Pancreas (tissue), 10 donors: ENCODE results near the gene EDDM13. TPM values are rescaled to one million over a fixed set of nuclear protein-coding genes. Genes with fewer than 3 reads are reported as not detected.

Source experiments
- ATAC-seq, 4 donors: fragments of 200-7000 bp; cut with Tn5 transposase; one replicate each; pipeline versions ENCODE4 v1.8.0 to v1.9.1; 2020; ENCODE audit warnings: mild to moderate bottlenecking in 4 of 4, moderate library complexity in 4 of 4
- DNase-seq, 6 donors: peaks; one replicate each; pipeline ENCODE4 v3.0.0-alpha.2; 2020
- FAIRE-seq: peaks from 2 replicates; lab custom pipeline; 2012; peaks lifted over from hg19 to GRCh38; lab: Jason Lieb, UNC
- H3K27ac ChIP-seq, 4 donors: fragments of 200-600 bp; sonication (generic); 1 replicate in 3 of 4; 2 replicates in 1 of 4; pipeline versions ENCODE4 v1.5.0 to v1.8.0; 2020
- H3K27me3 ChIP-seq, 4 donors: fragments of 200-600 bp; one replicate each; pipeline ENCODE4 v1.8.0; 2021
- H3K36me3 ChIP-seq, 3 donors: fragments of 200-600 bp; sonication (generic) in 1 of 3; one replicate each; pipeline versions ENCODE4 v1.5.0 to v1.8.0; 2020 to 2021
- H3K4me1 ChIP-seq, 3 donors: fragments of 200-600 bp; one replicate each; pipeline ENCODE4 v1.8.0; 2021
- H3K4me3 ChIP-seq, 4 donors: fragments of 200-600 bp; sonication (generic) in 2 of 4; one replicate each; pipeline versions ENCODE4 v1.5.0 to v1.8.0; 2020 to 2021
- H3K9me3 ChIP-seq, 4 donors: fragments of 200-600 bp; one replicate each; pipeline ENCODE4 v1.8.0; 2021
- WGBS, 2 donors: extraction: QIAGEN DNeasy Blood & Tissue Kit; methylation state at CpG; one replicate each; pipeline ENCODE4 v1.1.7; 2013; 5-methylcytosine and 5-hydroxymethylcytosine counted together
- intact Hi-C, 3 donors: fragments of 100-400 bp; cut with DNase I; formaldehyde crosslinking; loops; one replicate each; pipeline versions ENCODE4 v1.11.1 to v1.14.2; 2022
- polyA plus RNA-seq, 2 donors: library from polyadenylated mRNA; stranded (reverse); fragments of 200-250 nt; gene quantifications; one replicate each; pipeline ENCODE4 v1.2.3, GENCODE V29; 2013
- total RNA-seq, 6 donors: library from RNA; stranded (reverse); fragmentation: NEBNext Ultra II Directional in 4 of 6; extraction: Animal tissue kit (Norgen Biotek cat#: 25700) in 4 of 6; gene quantifications; one replicate each; pipeline versions ENCODE4 v1.2.1 to v1.2.4, GENCODE V29; 2021 to 2023
- TF ChIP-seq, protein P1 (sequence below), 4 donors: fragments of 200-600 bp; sonication (generic) in 3 of 4; IDR thresholded peaks; one replicate each; pipeline versions ENCODE4 v1.5.0 to v1.8.0; 2021; ENCODE audit warnings: antibody characterized with exemption in 4 of 4
- donor health status: healthy with polysubstance abuse.
- donor health status: DM: no; HTN: no; CAD: no; lungs with moderate emphysema.
- donor health status: DM: no; HTN: no; CAD: no.
- donor health status: control.
- donor health status: control.
- donor health status: Bipolar disorder and iron deficiency.
- donor health status: DM: yes; HTN: yes; CAD: no.
- donor health status: DM: no; HTN: no; CAD: no.
- donor health status: DM: no; HTN: no; CAD: no.
- donor health status: DM: yes; HTN: yes; CAD: no.

EDDM13 gene
- total and polyA plus RNA-seq, 8 donors = 0.49 TPM; not detected in 7

- H3K4me3 ChIP-seq = no peak overlapping the region
- intact Hi-C loops = no loop called here
- DNase-seq (no peak), ATAC-seq (no peak), FAIRE-seq (no peak)
- TF ChIP-seq, protein P1, sequence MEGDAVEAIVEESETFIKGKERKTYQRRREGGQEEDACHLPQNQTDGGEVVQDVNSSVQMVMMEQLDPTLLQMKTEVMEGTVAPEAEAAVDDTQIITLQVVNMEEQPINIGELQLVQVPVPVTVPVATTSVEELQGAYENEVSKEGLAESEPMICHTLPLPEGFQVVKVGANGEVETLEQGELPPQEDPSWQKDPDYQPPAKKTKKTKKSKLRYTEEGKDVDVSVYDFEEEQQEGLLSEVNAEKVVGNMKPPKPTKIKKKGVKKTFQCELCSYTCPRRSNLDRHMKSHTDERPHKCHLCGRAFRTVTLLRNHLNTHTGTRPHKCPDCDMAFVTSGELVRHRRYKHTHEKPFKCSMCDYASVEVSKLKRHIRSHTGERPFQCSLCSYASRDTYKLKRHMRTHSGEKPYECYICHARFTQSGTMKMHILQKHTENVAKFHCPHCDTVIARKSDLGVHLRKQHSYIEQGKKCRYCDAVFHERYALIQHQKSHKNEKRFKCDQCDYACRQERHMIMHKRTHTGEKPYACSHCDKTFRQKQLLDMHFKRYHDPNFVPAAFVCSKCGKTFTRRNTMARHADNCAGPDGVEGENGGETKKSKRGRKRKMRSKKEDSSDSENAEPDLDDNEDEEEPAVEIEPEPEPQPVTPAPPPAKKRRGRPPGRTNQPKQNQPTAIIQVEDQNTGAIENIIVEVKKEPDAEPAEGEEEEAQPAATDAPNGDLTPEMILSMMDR (IDR thresholded peaks at IDR 0.05) = no peak
- WGBS, 2 donors = 42 to 49% methylated on average over 2 of the region's 2 CpGs
- H3K27ac ChIP-seq = no peak overlapping the region
- H3K4me1 ChIP-seq = peaks cover 0 to 4% (median 0%) of the 10 kb centered on the region in 3 donors
- no peaks in the 10 kb centered on the region for H3K36me3 ChIP-seq
- H3K9me3 ChIP-seq = no peaks in the 10 kb centered on the region
- no peaks in the 10 kb centered on the region for H3K27me3 ChIP-seq
These were observed 45.2 kb downstream of the EDDM13 start for GRCh38 chr19:56317749-56318148.

DNA sequence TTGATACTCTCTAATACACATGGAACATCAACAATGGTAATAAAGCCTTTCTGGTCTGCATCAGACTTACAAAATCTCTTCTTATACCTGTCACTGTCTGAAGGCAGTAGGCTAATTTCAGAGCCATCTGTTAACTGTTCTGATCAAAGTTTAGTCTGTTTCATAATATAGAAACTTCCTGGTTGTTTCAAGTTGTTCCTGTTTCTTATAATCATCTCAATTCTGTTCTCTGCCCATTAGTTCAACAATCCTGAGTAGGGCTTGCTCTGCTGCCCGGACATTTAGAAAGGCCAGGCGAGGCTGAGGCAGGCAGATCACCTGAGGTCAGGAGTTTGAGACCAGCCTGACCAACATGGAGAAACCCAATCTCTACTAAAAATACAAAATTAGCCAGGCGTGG, 47.4 kb downstream of the EDDM13 start:
- Histone ChIP-seq H3K36me3 (no peaks in the 10 kb centered on the region), H3K27ac (no peak overlapping the region), H3K9me3 (no peaks in the 10 kb centered on the region), H3K27me3 (no peaks in the 10 kb centered on the region), H3K4me3 (no peak overlapping the region), H3K4me1 (no peaks in the 10 kb centered on the region)
- no peak for ATAC-seq
- no peak for FAIRE-seq
- intact Hi-C loops = no loop called here
- TF ChIP-seq, protein P1 (IDR thresholded peaks at IDR 0.05) = no peak
- 59 to 74% methylated on average over 3 of the region's 3 CpGs for WGBS, 2 donors
- DNase-seq = no peak

GRCh38 chr19:56321254-56321988, 48.9 kb downstream of the EDDM13 start:
- no peak for FAIRE-seq
- no peak for ATAC-seq
- H3K27me3 ChIP-seq = no peaks in the 10 kb centered on the region
- TF ChIP-seq, protein P1 (IDR thresholded peaks at IDR 0.05) = no peak
- no peak overlapping the region for H3K4me3 ChIP-seq
- H3K4me1 ChIP-seq = no peaks in the 10 kb centered on the region
- no peak overlapping the region for H3K27ac ChIP-seq
- intact Hi-C loops = no loop called here
- no peak for DNase-seq
- 66 to 81% methylated on average over 8 of the region's 8 CpGs for WGBS, 2 donors
- H3K36me3 ChIP-seq = no peaks in the 10 kb centered on the region
- H3K9me3 ChIP-seq = no peaks in the 10 kb centered on the region

DNA sequence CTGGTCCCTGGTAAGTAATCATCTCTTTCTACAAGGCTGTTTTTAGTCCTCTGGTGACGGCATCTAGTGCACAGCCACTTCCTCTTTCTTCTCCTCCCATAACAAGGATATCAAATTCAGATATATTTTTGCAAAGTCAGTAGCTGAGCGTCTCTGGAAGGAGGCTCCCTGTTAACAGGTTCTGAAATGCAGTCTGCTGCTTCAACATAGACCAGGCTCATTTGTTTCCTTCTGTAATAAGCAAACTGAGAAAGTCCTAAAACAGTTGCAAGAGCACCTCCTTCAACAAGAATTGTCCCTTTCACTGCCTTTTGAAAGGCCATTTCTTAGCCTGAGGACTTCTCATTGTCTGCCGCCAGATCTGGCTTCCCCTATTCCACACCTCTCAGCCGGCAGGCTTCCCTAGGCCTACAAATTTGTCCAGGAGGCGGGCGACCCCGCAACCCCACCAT, 49.5 kb downstream of the EDDM13 start:
- Histone ChIP-seq H3K27me3 (no peaks in the 10 kb centered on the region), H3K4me3 (no peak overlapping the region), H3K36me3 (no peaks in the 10 kb centered on the region), H3K4me1 (no peaks in the 10 kb centered on the region), H3K27ac (peak overlapping the region in 1 of 4 donors; percentile 15), H3K9me3 (no peaks in the 10 kb centered on the region)
- FAIRE-seq (no peak), DNase-seq (no peak), ATAC-seq (peak in 1 of 4 donors; percentile 68)
- TF ChIP-seq, protein P1 (IDR thresholded peaks at IDR 0.05) = no peak
- intact Hi-C loops = no loop called here
- 66 to 68% methylated on average over 7 of the region's 7 CpGs for WGBS, 2 donors

GRCh38 chr19:56324436-56324835, 51.9 kb downstream of the EDDM13 start:
- Histone ChIP-seq H3K27me3 (no peaks in the 10 kb centered on the region), H3K27ac (no peak overlapping the region), H3K9me3 (no peaks in the 10 kb centered on the region), H3K4me1 (no peaks in the 10 kb centered on the region), H3K36me3 (no peaks in the 10 kb centered on the region), H3K4me3 (no peak overlapping the region)
- FAIRE-seq = no peak
- intact Hi-C loops = no loop called here
- WGBS, 2 donors = 48 to 50% methylated on average over 1 of the region's 1 CpG
- ATAC-seq = peak in 1 of 4 donors; percentile 36
- TF ChIP-seq, protein P1 (IDR thresholded peaks at IDR 0.05) = no peak
- no peak for DNase-seq
